GM12865 (cell line): ENCODE measurements around the gene PRRT1.
"Not testable (repeated sequence)": the region's sequence is repeated elsewhere in the genome, so short reads cannot be mapped to it uniquely, and the experiment has no call there.

ENCODE experiments used
- DNase-seq: peaks from one replicate; pipeline ENCODE4 v3.0.0; 2010; ENCODE audit warnings: low read depth
- H3K4me3 ChIP-seq: 2 replicates; pipeline ENCODE4 v1.5.1; 2011; ENCODE audit warnings: mild to moderate bottlenecking, low read depth, low read length, control low read depth
- CTCF ChIP-seq: IDR thresholded peaks from 2 replicates; pipeline ENCODE4 v1.5.1; 2011; ENCODE audit warnings: low read length, control low read depth, low read depth, inconsistent platforms; ENCODE audit not compliant: insufficient read depth; ENCODE audit errors: missing control alignments

PRRT1 gene

GRCh38 chr6:32187009-32187709, 35.4 kb upstream of the PRRT1 start:
- no peak for TF ChIP-seq CTCF
- no peak overlapping the region for H3K4me3 ChIP-seq

GRCh38 chr6:32186151-32186840, 34.6 kb upstream of the PRRT1 start:
- not testable (repeated sequence) for H3K4me3 ChIP-seq, DNase-seq

More at GRCh38 chr6:32187009-32187709, 35.4 kb upstream of the PRRT1 start:
- no peak for DNase-seq

- peak; percentile 89 for DNase-seq
- H3K4me3 ChIP-seq = not testable (repeated sequence)
Observed at GRCh38 chr6:32185681-32186131, 34.0 kb upstream of the PRRT1 start.

- DNase-seq = no peak
- no peak for TF ChIP-seq CTCF
- H3K4me3 ChIP-seq = no peak within 1 kb of the TSS
Observed at GRCh38 chr6:32184084-32184640, 32.4 kb upstream of the PRRT1 start, which contains the start of gene AGER. Gene AGER, minus strand, starts transcription at chr6:32184253. Its CDS starts 31 bp downstream, at chr6:32184222.

GRCh38 chr6:32183483-32184083, 31.8 kb upstream of the PRRT1 start:
- no peak overlapping the region for H3K4me3 ChIP-seq
- TF ChIP-seq CTCF = no peak
- DNase-seq = no peak

- no peak for TF ChIP-seq CTCF
- H3K4me3 ChIP-seq = no peak overlapping the region
- no peak for DNase-seq
Observed at GRCh38 chr6:32183030-32183429, 31.3 kb upstream of the PRRT1 start.

GRCh38 chr6:32182555-32182981, 30.8 kb upstream of the PRRT1 start:
- DNase-seq = no peak
- TF ChIP-seq CTCF = no peak
- H3K4me3 ChIP-seq = no peak overlapping the region
